ENCODE data around the gene NKRF. TPM values are rescaled to one million over a fixed set of nuclear protein-coding genes. Genes with fewer than 3 reads are reported as not detected.

The NKRF gene
- total and polyA plus RNA-seq, 9 donors: 3.5 to 9.9 (median 6.8) TPM

- H3K9me3 ChIP-seq (replicated peaks; ENCODE audit: control insufficient read depth, low read depth, low read length): no peaks in the 10 kb centered on the region
- H3K36me3 ChIP-seq (ENCODE audit: control insufficient read depth, insufficient read depth, low read length): no peaks in the 10 kb centered on the region
- H3K4me1 ChIP-seq (ENCODE audit: control insufficient read depth, insufficient read depth, low read length): peaks cover 4% of the 10 kb centered on the region
- no CpG with 5 or more reads among the region's 15 CpGs for WGBS (ENCODE audit: insufficient coverage)
- no peak for DNase-seq
- H3K4me3 ChIP-seq (ENCODE audit: low read length): no peak overlapping the region
- no peaks in the 10 kb centered on the region for H3K27me3 ChIP-seq (ENCODE audit: control insufficient read depth, insufficient read depth, low read length)
- H3K27ac ChIP-seq (ENCODE audit: low read length): no peak overlapping the region
Observed at GRCh38 chrX:119617517-119618164, 11.4 kb upstream of the NKRF start.

- 83% methylated on average over 10 of the region's 13 CpGs for WGBS (ENCODE audit: insufficient coverage)
- H3K9me3 ChIP-seq (replicated peaks; ENCODE audit: control insufficient read depth, low read depth, low read length): no peaks in the 10 kb centered on the region
- H3K4me1 ChIP-seq (ENCODE audit: control insufficient read depth, insufficient read depth, low read length): no peaks in the 10 kb centered on the region
- no peak for DNase-seq
- H3K27ac ChIP-seq (ENCODE audit: low read length): no peak overlapping the region
- H3K4me3 ChIP-seq (ENCODE audit: low read length): no peak overlapping the region
- no peaks in the 10 kb centered on the region for H3K27me3 ChIP-seq (ENCODE audit: control insufficient read depth, insufficient read depth, low read length)
- no peaks in the 10 kb centered on the region for H3K36me3 ChIP-seq (ENCODE audit: control insufficient read depth, insufficient read depth, low read length)
Observed at GRCh38 chrX:119614776-119615175, 8.6 kb upstream of the NKRF start.

- Histone ChIP-seq H3K27me3 (ENCODE audit: control insufficient read depth, insufficient read depth, low read length) (no peaks in the 10 kb centered on the region), H3K4me1 (ENCODE audit: control insufficient read depth, insufficient read depth, low read length) (peaks cover 5% of the 10 kb centered on the region), H3K4me3 (ENCODE audit: low read length) (peak overlapping the region; percentile 82), H3K27ac (ENCODE audit: low read length) (peak overlapping the region; percentile 97), H3K9me3 (replicated peaks; ENCODE audit: control insufficient read depth, low read depth, low read length) (no peaks in the 10 kb centered on the region), H3K36me3 (ENCODE audit: control insufficient read depth, insufficient read depth, low read length) (no peaks in the 10 kb centered on the region)
- no CpG with 5 or more reads among the region's 7 CpGs for WGBS (ENCODE audit: insufficient coverage)
- no peak for DNase-seq
Observed at GRCh38 chrX:119607018-119607389, 780 bp upstream of the NKRF start.

- peak overlapping the region; percentile 82 for H3K4me3 ChIP-seq (ENCODE audit: low read length)
- H3K9me3 ChIP-seq (replicated peaks; ENCODE audit: control insufficient read depth, low read depth, low read length): no peaks in the 10 kb centered on the region
- no peaks in the 10 kb centered on the region for H3K36me3 ChIP-seq (ENCODE audit: control insufficient read depth, insufficient read depth, low read length)
- H3K4me1 ChIP-seq (ENCODE audit: control insufficient read depth, insufficient read depth, low read length): peaks cover 5% of the 10 kb centered on the region
- 33% methylated on average over 41 of the region's 68 CpGs for WGBS (ENCODE audit: insufficient coverage)
- DNase-seq: peak; percentile 63
- H3K27ac ChIP-seq (ENCODE audit: low read length): peak overlapping the region; percentile 97
- H3K27me3 ChIP-seq (ENCODE audit: control insufficient read depth, insufficient read depth, low read length): no peaks in the 10 kb centered on the region
Observed at GRCh38 chrX:119605464-119606279, 552 bp downstream of the NKRF start.

GRCh38 chrX:119604766-119605463 is 1.3 kb downstream of the NKRF start:
- H3K27me3 ChIP-seq (ENCODE audit: control insufficient read depth, insufficient read depth, low read length): no peaks in the 10 kb centered on the region
- peak overlapping the region; percentile 52 for H3K27ac ChIP-seq (ENCODE audit: low read length)
- 37% methylated on average over 10 of the region's 17 CpGs for whole genome bisulfite sequencing (ENCODE audit: insufficient coverage)

GRCh38 chrX:119602701-119603255 is 3.4 kb downstream of the NKRF start:
- Histone ChIP-seq H3K27me3 (ENCODE audit: control insufficient read depth, insufficient read depth, low read length) (no peaks in the 10 kb centered on the region), H3K27ac (ENCODE audit: low read length) (no peak overlapping the region), H3K9me3 (replicated peaks; ENCODE audit: control insufficient read depth, low read depth, low read length) (no peaks in the 10 kb centered on the region), H3K4me1 (ENCODE audit: control insufficient read depth, insufficient read depth, low read length) (peaks cover 5% of the 10 kb centered on the region), H3K36me3 (ENCODE audit: control insufficient read depth, insufficient read depth, low read length) (no peaks in the 10 kb centered on the region), H3K4me3 (ENCODE audit: low read length) (no peak overlapping the region)
- DNase-seq: no peak
- 60% methylated on average over 3 of the region's 9 CpGs for WGBS (ENCODE audit: insufficient coverage)

More at GRCh38 chrX:119604766-119605463, 1.3 kb downstream of the NKRF start:
- Histone ChIP-seq H3K36me3 (ENCODE audit: control insufficient read depth, insufficient read depth, low read length) (no peaks in the 10 kb centered on the region), H3K9me3 (replicated peaks; ENCODE audit: control insufficient read depth, low read depth, low read length) (no peaks in the 10 kb centered on the region), H3K4me1 (ENCODE audit: control insufficient read depth, insufficient read depth, low read length) (peaks cover 5% of the 10 kb centered on the region), H3K4me3 (ENCODE audit: low read length) (peak overlapping the region; percentile 82)
- peak; percentile 16 for DNase-seq

GRCh38 chrX:119589810-119590209 is 16.4 kb downstream of the NKRF start:
- Histone ChIP-seq H3K36me3 (ENCODE audit: control insufficient read depth, insufficient read depth, low read length) (peaks cover 19% of the 10 kb centered on the region), H3K9me3 (replicated peaks; ENCODE audit: control insufficient read depth, low read depth, low read length) (no peaks in the 10 kb centered on the region), H3K4me3 (ENCODE audit: low read length) (no peak overlapping the region), H3K27me3 (ENCODE audit: control insufficient read depth, insufficient read depth, low read length) (no peaks in the 10 kb centered on the region), H3K4me1 (ENCODE audit: control insufficient read depth, insufficient read depth, low read length) (no peaks in the 10 kb centered on the region), H3K27ac (ENCODE audit: low read length) (no peak overlapping the region)
- no peak for DNase-seq
- WGBS (ENCODE audit: insufficient coverage): 88% methylated on average over 1 of the region's 5 CpGs

- no peaks in the 10 kb centered on the region for H3K27me3 ChIP-seq (ENCODE audit: control insufficient read depth, insufficient read depth, low read length)
- peak; percentile 10 for DNase-seq
- H3K36me3 ChIP-seq (ENCODE audit: control insufficient read depth, insufficient read depth, low read length): no peaks in the 10 kb centered on the region
- H3K27ac ChIP-seq (ENCODE audit: low read length): no peak overlapping the region
- no peak overlapping the region for H3K4me3 ChIP-seq (ENCODE audit: low read length)
- no peaks in the 10 kb centered on the region for H3K4me1 ChIP-seq (ENCODE audit: control insufficient read depth, insufficient read depth, low read length)
- no CpG with 5 or more reads among the region's 2 CpGs for WGBS (ENCODE audit: insufficient coverage)
- H3K9me3 ChIP-seq (replicated peaks; ENCODE audit: control insufficient read depth, low read depth, low read length): no peaks in the 10 kb centered on the region
Observed at GRCh38 chrX:119583431-119584059, 22.7 kb downstream of the NKRF start.

- no peak for DNase-seq
- no peaks in the 10 kb centered on the region for H3K36me3 ChIP-seq (ENCODE audit: control insufficient read depth, insufficient read depth, low read length)
- H3K9me3 ChIP-seq (replicated peaks; ENCODE audit: control insufficient read depth, low read depth, low read length): no peaks in the 10 kb centered on the region
- peaks cover 3% of the 10 kb centered on the region for H3K4me1 ChIP-seq (ENCODE audit: control insufficient read depth, insufficient read depth, low read length)
- no peaks in the 10 kb centered on the region for H3K27me3 ChIP-seq (ENCODE audit: control insufficient read depth, insufficient read depth, low read length)
- no peak overlapping the region for H3K4me3 ChIP-seq (ENCODE audit: low read length)
- no peak overlapping the region for H3K27ac ChIP-seq (ENCODE audit: low read length)
Observed at GRCh38 chrX:119579414-119579813, 26.8 kb downstream of the NKRF start.
